HepG2 (cell line): ENCODE results near the gene PCSK2. TPM values are rescaled to one million over a fixed set of nuclear protein-coding genes. Genes with fewer than 3 reads are reported as not detected.

ENCODE experiments used
- AHR ChIP-seq: IDR thresholded peaks from 2 replicates; pipeline ENCODE4 v1.6.1; 2018; ENCODE audit warnings: missing genetic modification reagents, missing compliant biosample characterization
- CHD4 ChIP-seq: fragments of 200-600 bp; sonication (generic); IDR thresholded peaks from 2 replicates; pipeline ENCODE4 v1.7.0; 2017; ENCODE audit warnings: mild to moderate bottlenecking, low read length, borderline replicate concordance
- E2F2 ChIP-seq: sonication (generic); formaldehyde crosslinking; IDR thresholded peaks from 2 replicates; pipeline ENCODE4 v1.4.0; 2020; ENCODE audit warnings: missing genetic modification reagents, borderline replicate concordance
- HNRNPLL ChIP-seq: fragments of 200-400 bp; formaldehyde crosslinking; IDR thresholded peaks from 2 replicates; pipeline ENCODE4 v1.6.1; 2017; ENCODE audit warnings: mild to moderate bottlenecking, low read depth, low read length; ENCODE audit not compliant: poor library complexity, severe bottlenecking
- ISL2 ChIP-seq: sonication (generic); formaldehyde crosslinking; IDR thresholded peaks from 2 replicates; pipeline ENCODE4 v1.5.0; 2020; ENCODE audit warnings: missing genetic modification reagents
- NR0B2 ChIP-seq: sonication (generic); formaldehyde crosslinking; IDR thresholded peaks from 2 replicates; pipeline ENCODE4 v1.4.0; 2020; ENCODE audit warnings: mild to moderate bottlenecking, missing genetic modification reagents
- TAF1 ChIP-seq: sonication (generic); formaldehyde crosslinking; IDR thresholded peaks from 2 replicates; pipeline ENCODE4 v1.4.0; 2020; ENCODE audit warnings: missing genetic modification reagents
- TAF15 ChIP-seq: fragments of 200-400 bp; formaldehyde crosslinking; IDR thresholded peaks from one replicate; pipeline ENCODE4 v1.6.1; 2018; ENCODE audit warnings: mild to moderate bottlenecking, low read depth, low read length; ENCODE audit not compliant: poor library complexity, severe bottlenecking
- ZFP62 ChIP-seq: sonication (generic); formaldehyde crosslinking; IDR thresholded peaks from 2 replicates; pipeline ENCODE4 v1.4.0; 2020; ENCODE audit warnings: missing genetic modification reagents
- ZNF234 ChIP-seq: sonication (generic); formaldehyde crosslinking; conservative IDR thresholded peaks from 2 replicates; pipeline ENCODE4 v1.5.1; 2020; ENCODE audit warnings: mild to moderate bottlenecking, missing genetic modification reagents
- ZNF337 ChIP-seq: sonication (generic); formaldehyde crosslinking; IDR thresholded peaks from 2 replicates; pipeline ENCODE4 v1.5.1; 2020; ENCODE audit warnings: missing genetic modification reagents, low read depth, mild to moderate bottlenecking, borderline replicate concordance
- ZNF616 ChIP-seq: sonication (generic); formaldehyde crosslinking; IDR thresholded peaks from 2 replicates; pipeline ENCODE4 v1.5.0; 2020; ENCODE audit warnings: low read depth, mild to moderate bottlenecking, missing genetic modification reagents
- ZNF792 ChIP-seq: IDR thresholded peaks from 2 replicates; pipeline ENCODE4 v1.6.1; 2016
- ZXDC ChIP-seq: sonication (generic); formaldehyde crosslinking; IDR thresholded peaks from 2 replicates; pipeline ENCODE4 v1.5.0; 2020; ENCODE audit warnings: mild to moderate bottlenecking, missing genetic modification reagents
- polyA plus RNA-seq, 8 experiments: library from polyadenylated mRNA; depleted of rRNA in 3 of 8; stranded (reverse) in 7 of 8; unstranded in 1 of 8; fragments of >200 nt; fragmentation: Illumina TruSeq in 4 of 8; extraction: Trizol in 4 of 8; gene quantifications; 2 replicates each; pipeline versions ENCODE4 v1.2.1 to v1.2.3, GENCODE V29; 2011 to 2016; ENCODE audit warnings: low read depth in 4 of 8, missing spikeins in 1 of 8, mixed read lengths in 1 of 8; ENCODE audit not compliant: insufficient read depth in 1 of 8
- total RNA-seq, 5 experiments: library from RNA; depleted of rRNA; stranded (reverse); fragments of >200 nt; fragmentation: Illumina TruSeq; extraction: Trizol; gene quantifications; 2 replicates each; pipeline ENCODE4 v1.2.3, GENCODE V29; 2016; ENCODE audit warnings: low read depth in 1 of 5
- TF ChIP-seq, protein P1 (sequence below): sonication (generic); formaldehyde crosslinking; IDR thresholded peaks from 2 replicates; pipeline ENCODE4 v1.4.0; 2020; ENCODE audit warnings: missing genetic modification reagents, mild to moderate bottlenecking, borderline replicate concordance
- TF ChIP-seq, protein P2 (sequence below): sonication (generic); formaldehyde crosslinking; IDR thresholded peaks from 2 replicates; pipeline ENCODE4 v1.4.0; 2020; ENCODE audit warnings: missing genetic modification reagents
- TF ChIP-seq, protein P3 (sequence below): IDR thresholded peaks from 2 replicates; pipeline ENCODE4 v1.6.1; 2016; ENCODE audit warnings: low read depth
- TF ChIP-seq, protein P4 (sequence below): sonication (generic); formaldehyde crosslinking; IDR thresholded peaks from 2 replicates; pipeline ENCODE4 v1.4.0; 2020; ENCODE audit warnings: missing genetic modification reagents, low read depth, mild to moderate bottlenecking, borderline replicate concordance

Gene PCSK2
- total and polyA plus RNA-seq, 2 of the 13 experiments (the other 11 are each of a cell fraction or from before 2014, with no cell fraction given) = not detected

GRCh38 chr20:17504898-17505635 lies 278.2 kb downstream of the PCSK2 start (continued):
- TF ChIP-seq ZXDC = no peak
- TF ChIP-seq, protein P1, sequence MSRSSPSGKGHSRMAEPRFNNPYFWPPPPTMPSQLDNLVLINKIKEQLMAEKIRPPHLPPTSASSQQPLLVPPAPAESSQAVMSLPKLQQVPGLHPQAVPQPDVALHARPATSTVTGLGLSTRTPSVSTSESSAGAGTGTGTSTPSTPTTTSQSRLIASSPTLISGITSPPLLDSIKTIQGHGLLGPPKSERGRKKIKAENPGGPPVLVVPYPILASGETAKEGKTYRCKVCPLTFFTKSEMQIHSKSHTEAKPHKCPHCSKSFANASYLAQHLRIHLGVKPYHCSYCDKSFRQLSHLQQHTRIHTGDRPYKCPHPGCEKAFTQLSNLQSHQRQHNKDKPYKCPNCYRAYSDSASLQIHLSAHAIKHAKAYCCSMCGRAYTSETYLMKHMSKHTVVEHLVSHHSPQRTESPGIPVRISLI (CRISPR knock-in tag) = peak; percentile 93
- TF ChIP-seq ISL2 (CRISPR knock-in tag) = no peak
- TF ChIP-seq, protein P2, sequence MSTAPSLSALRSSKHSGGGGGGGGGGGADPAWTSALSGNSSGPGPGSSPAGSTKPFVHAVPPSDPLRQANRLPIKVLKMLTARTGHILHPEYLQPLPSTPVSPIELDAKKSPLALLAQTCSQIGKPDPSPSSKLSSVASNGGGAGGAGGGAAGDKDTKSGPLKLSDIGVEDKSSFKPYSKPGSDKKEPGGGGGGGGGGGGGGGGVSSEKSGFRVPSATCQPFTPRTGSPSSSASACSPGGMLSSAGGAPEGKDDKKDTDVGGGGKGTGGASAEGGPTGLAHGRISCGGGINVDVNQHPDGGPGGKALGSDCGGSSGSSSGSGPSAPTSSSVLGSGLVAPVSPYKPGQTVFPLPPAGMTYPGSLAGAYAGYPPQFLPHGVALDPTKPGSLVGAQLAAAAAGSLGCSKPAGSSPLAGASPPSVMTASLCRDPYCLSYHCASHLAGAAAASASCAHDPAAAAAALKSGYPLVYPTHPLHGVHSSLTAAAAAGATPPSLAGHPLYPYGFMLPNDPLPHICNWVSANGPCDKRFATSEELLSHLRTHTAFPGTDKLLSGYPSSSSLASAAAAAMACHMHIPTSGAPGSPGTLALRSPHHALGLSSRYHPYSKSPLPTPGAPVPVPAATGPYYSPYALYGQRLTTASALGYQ (CRISPR knock-in tag) = peak; percentile 50; the same call in 1 of the 2 replicates
- TF ChIP-seq ZNF792 (CRISPR knock-in tag) = no peak
- TF ChIP-seq AHR (CRISPR knock-in tag) = peak; percentile 86; the same call in 1 of the 2 replicates
- TF ChIP-seq NR0B2 (CRISPR knock-in tag) = no peak
- TF ChIP-seq ZFP62 (CRISPR knock-in tag) = no peak
- no peak; the same call in 1 of the 2 replicates for TF ChIP-seq TAF1 (CRISPR knock-in tag)
- no peak for TF ChIP-seq ZNF616
- no peak for TF ChIP-seq TAF15
- TF ChIP-seq ZNF337 = no peak
- TF ChIP-seq ZNF234 (CRISPR knock-in tag) = no peak; the same call in 1 of the 2 replicates
- TF ChIP-seq, protein P3, sequence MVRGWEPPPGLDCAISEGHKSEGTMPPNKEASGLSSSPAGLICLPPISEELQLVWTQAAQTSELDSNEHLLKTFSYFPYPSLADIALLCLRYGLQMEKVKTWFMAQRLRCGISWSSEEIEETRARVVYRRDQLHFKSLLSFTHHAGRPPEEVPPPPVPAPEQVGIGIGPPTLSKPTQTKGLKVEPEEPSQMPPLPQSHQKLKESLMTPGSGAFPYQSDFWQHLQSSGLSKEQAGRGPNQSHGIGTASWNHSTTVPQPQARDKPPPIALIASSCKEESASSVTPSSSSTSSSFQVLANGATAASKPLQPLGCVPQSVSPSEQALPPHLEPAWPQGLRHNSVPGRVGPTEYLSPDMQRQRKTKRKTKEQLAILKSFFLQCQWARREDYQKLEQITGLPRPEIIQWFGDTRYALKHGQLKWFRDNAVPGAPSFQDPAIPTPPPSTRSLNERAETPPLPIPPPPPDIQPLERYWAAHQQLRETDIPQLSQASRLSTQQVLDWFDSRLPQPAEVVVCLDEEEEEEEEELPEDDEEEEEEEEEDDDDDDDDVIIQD = no peak
- TF ChIP-seq HNRNPLL = peak; percentile 59
- no peak for TF ChIP-seq E2F2
- TF ChIP-seq, protein P4, sequence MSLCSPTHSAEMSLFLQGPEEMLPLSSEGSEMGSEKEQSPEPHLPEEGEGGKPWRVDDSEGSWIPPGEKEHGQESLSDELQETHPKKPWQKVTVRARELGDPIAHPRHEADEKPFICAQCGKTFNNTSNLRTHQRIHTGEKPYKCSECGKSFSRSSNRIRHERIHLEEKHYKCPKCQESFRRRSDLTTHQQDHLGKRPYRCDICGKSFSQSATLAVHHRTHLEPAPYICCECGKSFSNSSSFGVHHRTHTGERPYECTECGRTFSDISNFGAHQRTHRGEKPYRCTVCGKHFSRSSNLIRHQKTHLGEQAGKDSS = peak; percentile 84; the same call in 1 of the 2 replicates
- no peak for TF ChIP-seq CHD4
